ENCODE results near the gene INS.

INS gene

GRCh38 chr11:2122907-2123627 is 37.9 kb downstream of the INS start:
- Histone ChIP-seq H3K36me3 (no peaks in the 10 kb centered on the region), H3K27ac (no peak overlapping the region), H3K4me2 (peak overlapping the region; percentile 42), H3K4me1 (peaks cover 14% of the 10 kb centered on the region), H3K4me3 (no peak overlapping the region), H3K27me3 (no peaks in the 10 kb centered on the region), H4K20me1 (no peaks in the 10 kb centered on the region), H3K9ac (no peak overlapping the region), H3K9me3 (no peaks in the 10 kb centered on the region)
- TF ChIP-seq Cebpa-rat (IDR thresholded peaks at IDR 0.05): no peak

GRCh38 chr11:2122222-2122906 is 38.6 kb downstream of the INS start:
- Histone ChIP-seq H3K36me3 (no peaks in the 10 kb centered on the region), H3K4me2 (peak overlapping the region; percentile 42), H3K9ac (no peak overlapping the region), H3K4me1 (peaks cover 7% of the 10 kb centered on the region), H4K20me1 (no peaks in the 10 kb centered on the region), H3K27me3 (no peaks in the 10 kb centered on the region), H3K4me3 (no peak overlapping the region), H3K27ac (no peak overlapping the region), H3K9me3 (no peaks in the 10 kb centered on the region)
- TF ChIP-seq Cebpa-rat (IDR thresholded peaks at IDR 0.05): no peak

- Histone ChIP-seq H3K27ac (no peak overlapping the region), H3K4me1 (peaks cover 7% of the 10 kb centered on the region), H4K20me1 (no peaks in the 10 kb centered on the region), H3K27me3 (no peaks in the 10 kb centered on the region), H3K4me2 (no peak overlapping the region), H3K9me3 (no peaks in the 10 kb centered on the region; the same call in 1 of the 2 replicates), H3K36me3 (no peaks in the 10 kb centered on the region), H3K9ac (no peak overlapping the region), H3K4me3 (no peak overlapping the region)
- TF ChIP-seq Cebpa-rat (IDR thresholded peaks at IDR 0.05): no peak
These were observed 39.5 kb downstream of the INS start for GRCh38 chr11:2121227-2122130.

GRCh38 chr11:2120359-2121100 is 40.5 kb downstream of the INS start:
- Histone ChIP-seq H3K4me1 (peaks cover 7% of the 10 kb centered on the region), H3K9ac (no peak overlapping the region), H4K20me1 (no peaks in the 10 kb centered on the region), H3K4me2 (no peak overlapping the region), H3K27me3 (no peaks in the 10 kb centered on the region), H3K27ac (no peak overlapping the region), H3K9me3 (no peaks in the 10 kb centered on the region; the same call in 1 of the 2 replicates), H3K4me3 (no peak overlapping the region), H3K36me3 (no peaks in the 10 kb centered on the region)
- no peak for TF ChIP-seq Cebpa-rat (IDR thresholded peaks at IDR 0.05)

GRCh38 chr11:2118677-2119076 is 42.3 kb downstream of the INS start:
- H4K20me1 ChIP-seq: no peaks in the 10 kb centered on the region
- no peak overlapping the region for H3K9ac ChIP-seq
- H3K27ac ChIP-seq: no peak overlapping the region
- H3K36me3 ChIP-seq: no peaks in the 10 kb centered on the region
- H3K4me1 ChIP-seq: peaks cover 7% of the 10 kb centered on the region
- no peaks in the 10 kb centered on the region for H3K27me3 ChIP-seq
- H3K4me2 ChIP-seq: no peak overlapping the region
- H3K9me3 ChIP-seq: no peaks in the 10 kb centered on the region; the same call in 1 of the 2 replicates
- no peak for TF ChIP-seq Cebpa-rat (IDR thresholded peaks at IDR 0.05)
- H3K4me3 ChIP-seq: no peak overlapping the region

- Histone ChIP-seq H3K4me2 (no peak overlapping the region), H3K9me3 (no peaks in the 10 kb centered on the region; the same call in 1 of the 2 replicates), H4K20me1 (no peaks in the 10 kb centered on the region), H3K9ac (no peak overlapping the region), H3K27me3 (no peaks in the 10 kb centered on the region), H3K4me3 (no peak overlapping the region), H3K36me3 (no peaks in the 10 kb centered on the region), H3K4me1 (no peaks in the 10 kb centered on the region), H3K27ac (no peak overlapping the region)
- TF ChIP-seq Cebpa-rat (IDR thresholded peaks at IDR 0.05): no peak
These were observed 44.3 kb downstream of the INS start for GRCh38 chr11:2116680-2117079.

- no peak overlapping the region for H3K27ac ChIP-seq
- no peak for TF ChIP-seq Cebpa-rat (IDR thresholded peaks at IDR 0.05)
These were observed 45.7 kb downstream of the INS start for GRCh38 chr11:2115308-2115707.

GRCh38 chr11:2114430-2115241 is 46.4 kb downstream of the INS start:
- H3K36me3 ChIP-seq: no peaks in the 10 kb centered on the region
- TF ChIP-seq Cebpa-rat (IDR thresholded peaks at IDR 0.05): no peak
- no peaks in the 10 kb centered on the region for H4K20me1 ChIP-seq
- no peaks in the 10 kb centered on the region; the same call in 1 of the 2 replicates for H3K9me3 ChIP-seq
- no peak overlapping the region for H3K4me2 ChIP-seq
- H3K4me1 ChIP-seq: peaks cover 15% of the 10 kb centered on the region
- H3K27ac ChIP-seq: no peak overlapping the region
- no peak overlapping the region for H3K9ac ChIP-seq
- no peaks in the 10 kb centered on the region for H3K27me3 ChIP-seq
- H3K4me3 ChIP-seq: no peak overlapping the region

More at GRCh38 chr11:2115308-2115707, 45.7 kb downstream of the INS start:
- Histone ChIP-seq H3K27me3 (no peaks in the 10 kb centered on the region), H3K9me3 (no peaks in the 10 kb centered on the region; the same call in 1 of the 2 replicates), H3K36me3 (no peaks in the 10 kb centered on the region), H4K20me1 (no peaks in the 10 kb centered on the region), H3K4me2 (no peak overlapping the region), H3K9ac (no peak overlapping the region), H3K4me1 (peaks cover 8% of the 10 kb centered on the region), H3K4me3 (no peak overlapping the region)

All from BLaER1 (cell line).